T-cell (primary cell): ENCODE measurements around the gene TNPO2. TPM values are rescaled to one million over a fixed set of nuclear protein-coding genes. Genes with fewer than 3 reads are reported as not detected.

Source experiments
- ATAC-seq, 4 experiments: fragments of 200-7000 bp in 3 of 4; fragments of 150-1000 bp in 1 of 4; cut with Tn5 transposase; replicated peaks in 1 of 4; 1 replicate in 3 of 4; 2 replicates in 1 of 4; pipeline ENCODE4 v1.10.0; 2021; ENCODE audit warnings: moderate library complexity in 3 of 4, mild to moderate bottlenecking in 2 of 4, moderate number of reproducible peaks in 1 of 4
- CTCF ChIA-PET, 2 donors: fragments of 300-600 bp; sonication (Branson Sonifier 250); formaldehyde crosslinking; loops; one replicate each; lab custom pipeline; 2022; ENCODE audit warnings: antibody characterized with exemption in 2 of 2; lab: Charles Lee
- POLR2A ChIA-PET, 2 donors: fragments of 300-600 bp; sonication (Branson Sonifier 250); formaldehyde crosslinking; loops; one replicate each; lab custom pipeline; 2022; ENCODE audit warnings: antibody characterized with exemption in 2 of 2; lab: Charles Lee
- DNase-seq, 35 experiments: peaks; one replicate each; pipeline versions ENCODE4 v3.0.0 to v3.0.0-alpha.2; 2013 to 2023
- H3K27ac ChIP-seq: one replicate; pipeline ENCODE4 v1.5.1; 2013; ENCODE audit warnings: low read length
- H3K27me3 ChIP-seq, 2 experiments: replicated peaks in 1 of 2; 1 replicate in 1 of 2; 2 replicates in 1 of 2; pipeline versions ENCODE4 v1.6.1 to v1.7.0; 2013; ENCODE audit warnings: low read length in 1 of 2, mixed read lengths in 1 of 2; ENCODE audit not compliant: control insufficient read depth in 2 of 2, insufficient read depth in 2 of 2; ENCODE audit errors: extremely low read depth in 1 of 2
- H3K36me3 ChIP-seq, 2 donors: 1 replicate in 1 of 2; 2 replicates in 1 of 2; pipeline versions ENCODE4 v1.6.1 to v1.7.0; 2013; ENCODE audit warnings: low read length in 1 of 2; ENCODE audit not compliant: control insufficient read depth in 2 of 2, insufficient read depth in 1 of 2; ENCODE audit errors: extremely low read depth in 1 of 2
- H3K4me1 ChIP-seq, 2 experiments: 1 replicate in 1 of 2; 2 replicates in 1 of 2; pipeline versions ENCODE4 v1.6.1 to v1.7.0; 2013; ENCODE audit warnings: low read length in 2 of 2, mixed read lengths in 1 of 2; ENCODE audit not compliant: insufficient read depth in 2 of 2, control insufficient read depth in 1 of 2; ENCODE audit errors: extremely low read depth in 1 of 2
- H3K4me3 ChIP-seq, 2 donors: 1 replicate in 1 of 2; 2 replicates in 1 of 2; pipeline versions ENCODE4 v1.5.1 to v1.7.0; 2013; ENCODE audit warnings: mild to moderate bottlenecking in 2 of 2, low read length in 1 of 2, moderate library complexity in 1 of 2; ENCODE audit not compliant: control insufficient read depth in 1 of 2; ENCODE audit errors: extremely low read depth in 1 of 2
- H3K9me3 ChIP-seq: 2 replicates; pipeline ENCODE4 v1.7.0; 2013
- H3K27ac Mint-ChIP-seq, 2 donors: one replicate each; pipeline ENCODE4 v1.8.0; 2020 to 2021; ENCODE audit warnings: mild to moderate bottlenecking in 2 of 2, mixed read lengths in 2 of 2
- H3K27me3 Mint-ChIP-seq, 2 donors: one replicate each; pipeline ENCODE4 v1.8.0; 2021 to 2022; ENCODE audit warnings: mixed read lengths in 2 of 2
- H3K36me3 Mint-ChIP-seq: one replicate; pipeline ENCODE4 v1.8.0; 2021; ENCODE audit warnings: mixed read lengths
- H3K4me1 Mint-ChIP-seq, 3 donors: one replicate each; pipeline ENCODE4 v1.8.0; 2020 to 2022; ENCODE audit warnings: mixed read lengths in 3 of 3, mild to moderate bottlenecking in 1 of 3
- H3K4me3 Mint-ChIP-seq, 3 donors: one replicate each; pipeline ENCODE4 v1.8.0; 2020 to 2022; ENCODE audit warnings: mild to moderate bottlenecking in 3 of 3, mixed read lengths in 3 of 3, moderate library complexity in 3 of 3
- H3K9me3 Mint-ChIP-seq, 3 donors: one replicate each; pipeline ENCODE4 v1.8.0; 2020 to 2022; ENCODE audit warnings: mixed read lengths in 3 of 3
- WGBS: methylation state at CpG from one replicate; pipeline ENCODE4 v1.1.5; 2013; ENCODE audit warnings: missing lambda C conversion rate; ENCODE audit not compliant: insufficient coverage; 5-methylcytosine and 5-hydroxymethylcytosine counted together
- total RNA-seq, 35 experiments: library from RNA in 6 of 35; stranded (reverse) in 6 of 35; fragments of 120-200 nt in 1 of 35; gene quantifications; one replicate each; pipeline versions ENCODE4 v1.2.1 to v1.2.4 and lab custom pipeline; 2013 to 2026

TNPO2 gene
- total RNA-seq (10 to 100 TPM; 53.7 to 78.8 (median 62.6) TPM), total RNA-seq (lab: John Stamatoyannopoulos, UW) (49.7 to 261 (median 87.4) reads per million in 29 experiments)
- 21.5 TPM for total RNA-seq (2013)

- H3K27me3 Mint-ChIP-seq: no peaks in the 10 kb centered on the region
- peak; percentile 33 to 47 (median 36) for ATAC-seq
- no peaks in the 10 kb centered on the region for H3K36me3 Mint-ChIP-seq
These were observed at the start of gene TNPO2 for GRCh38 chr19:12723641-12724426. Gene TNPO2 (minus strand): TSS chr19:12723932. CDS start chr19:12720977, 2,955 bp downstream.

DNA sequence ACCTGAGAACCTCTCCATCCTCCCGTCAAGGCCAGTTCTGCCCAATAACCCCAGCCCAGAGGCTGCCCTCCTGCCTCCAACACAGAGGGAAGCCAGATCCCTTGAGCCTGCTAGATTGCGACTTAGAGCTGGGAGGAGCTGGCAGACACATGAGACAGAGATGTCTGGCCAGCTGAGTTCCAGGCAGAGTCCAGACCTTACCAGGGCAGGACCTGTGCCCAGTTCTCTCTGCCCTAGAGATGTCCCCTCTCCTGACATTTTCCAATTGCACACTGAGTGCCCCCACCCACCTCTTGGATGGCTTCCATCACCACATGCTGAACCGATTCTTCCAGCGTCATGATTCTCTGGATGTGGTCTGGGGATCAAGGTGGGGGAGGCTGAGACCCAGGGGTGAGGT lies 48.6 kb upstream of the TNPO2 start:
- H3K4me1 Mint-ChIP-seq: peaks cover 7 to 15% (median 14%) of the 10 kb centered on the region in 3 donors
- H3K9me3 Mint-ChIP-seq: no peaks in the 10 kb centered on the region
- H3K9me3 ChIP-seq: no peaks in the 10 kb centered on the region
- no peaks in the 10 kb centered on the region for H3K36me3 ChIP-seq
- ATAC-seq (no peak), DNase-seq (no peak)
- no peak overlapping the region for H3K4me3 ChIP-seq
- no peak overlapping the region for H3K27ac ChIP-seq
- H3K4me3 Mint-ChIP-seq: no peak overlapping the region
- H3K27me3 Mint-ChIP-seq: no peaks in the 10 kb centered on the region
- CTCF ChIA-PET: no interaction called here
- peaks cover 2 to 35% of the 10 kb centered on the region in 2 experiments for H3K4me1 ChIP-seq
- WGBS: 100% methylated on average over 1 of the region's 4 CpGs
- no peak overlapping the region for H3K27ac Mint-ChIP-seq
- no peaks in the 10 kb centered on the region for H3K27me3 ChIP-seq
- POLR2A ChIA-PET: no interaction called here
- H3K36me3 Mint-ChIP-seq: peaks cover 4% of the 10 kb centered on the region

More at GRCh38 chr19:12723641-12724426, at the start of gene TNPO2:
- peak within 1 kb of the TSS; percentile 87 to 95 (median 93) for H3K4me3 Mint-ChIP-seq
- POLR2A ChIA-PET: interaction anchor here (0.5 to 0.6 kb wide), 2 partner anchors 11 to 158 kb away, joined by 3 read pairs; partner anchors contain the start of gene DNASE2 (in 1 of the 2)
- H3K9me3 Mint-ChIP-seq: no peaks in the 10 kb centered on the region
- peaks cover 0 to 16% of the 10 kb centered on the region in 2 donors for H3K36me3 ChIP-seq
- H3K4me1 Mint-ChIP-seq: peaks cover 29 to 42% (median 38%) of the 10 kb centered on the region in 3 donors
- H3K4me1 ChIP-seq: peaks cover 12 to 38% of the 10 kb centered on the region in 2 experiments
- peak within 1 kb of the TSS; percentile 39 for H3K27ac ChIP-seq
- no peaks in the 10 kb centered on the region for H3K27me3 ChIP-seq
- H3K4me3 ChIP-seq: peak within 1 kb of the TSS; percentile 53 to 88
- peak within 1 kb of the TSS; percentile 90 to 91 for H3K27ac Mint-ChIP-seq
- H3K9me3 ChIP-seq: no peaks in the 10 kb centered on the region
- peak; percentile 30 to 73 (median 52) for DNase-seq
- 7% methylated on average over 17 of the region's 28 CpGs for WGBS
- CTCF ChIA-PET: interaction anchor here in 1 of 2 donors (0.6 to 1.2 kb wide), 4 partner anchors 12 to 72 kb away, joined by 3 read pairs; no protein-coding TSS in a partner anchor

DNA sequence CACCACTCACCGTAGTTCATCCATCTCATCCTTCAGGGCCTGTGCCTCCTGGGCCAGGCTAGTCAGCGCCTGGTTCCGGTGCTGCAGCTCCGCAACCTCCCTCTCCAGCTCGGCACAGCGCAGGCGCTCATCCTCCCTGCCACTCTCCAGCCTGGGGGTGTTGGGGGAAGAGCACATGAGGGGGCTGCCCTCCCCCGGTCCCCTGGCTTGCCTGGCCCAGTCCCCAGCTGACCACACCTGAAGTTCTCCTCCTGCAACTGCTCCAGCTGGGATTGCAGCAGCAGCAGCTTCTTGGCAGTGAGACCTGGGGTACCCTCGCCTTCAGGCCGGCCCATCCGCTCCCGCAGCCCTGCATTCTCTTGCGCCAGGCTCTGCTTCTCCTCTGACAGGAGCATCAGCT lies 47.2 kb upstream of the TNPO2 start:
- Mint-ChIP-seq H3K27ac (no peak overlapping the region), H3K27me3 (no peaks in the 10 kb centered on the region), H3K4me3 (no peak overlapping the region), H3K36me3 (peaks cover 4% of the 10 kb centered on the region), H3K9me3 (no peaks in the 10 kb centered on the region), H3K4me1 (peaks cover 5 to 12% (median 12%) of the 10 kb centered on the region in 3 donors)
- 100% methylated on average over 1 of the region's 13 CpGs for WGBS
- H3K27me3 ChIP-seq: peaks cover 0 to 4% of the 10 kb centered on the region in 2 experiments
- ATAC-seq (no peak), DNase-seq (no peak)
- no peaks in the 10 kb centered on the region for H3K36me3 ChIP-seq
- H3K4me3 ChIP-seq: no peak overlapping the region
- H3K4me1 ChIP-seq: peaks cover 0 to 27% of the 10 kb centered on the region in 2 experiments
- H3K27ac ChIP-seq: no peak overlapping the region
- no peaks in the 10 kb centered on the region for H3K9me3 ChIP-seq
- ChIA-PET POLR2A (interaction anchor here in 1 of 2 donors (1.3 kb wide), 1 partner anchor 21 kb away, joined by 7 read pairs; the partner anchor contains the start of gene JUNB), CTCF (no interaction called here)

DNA sequence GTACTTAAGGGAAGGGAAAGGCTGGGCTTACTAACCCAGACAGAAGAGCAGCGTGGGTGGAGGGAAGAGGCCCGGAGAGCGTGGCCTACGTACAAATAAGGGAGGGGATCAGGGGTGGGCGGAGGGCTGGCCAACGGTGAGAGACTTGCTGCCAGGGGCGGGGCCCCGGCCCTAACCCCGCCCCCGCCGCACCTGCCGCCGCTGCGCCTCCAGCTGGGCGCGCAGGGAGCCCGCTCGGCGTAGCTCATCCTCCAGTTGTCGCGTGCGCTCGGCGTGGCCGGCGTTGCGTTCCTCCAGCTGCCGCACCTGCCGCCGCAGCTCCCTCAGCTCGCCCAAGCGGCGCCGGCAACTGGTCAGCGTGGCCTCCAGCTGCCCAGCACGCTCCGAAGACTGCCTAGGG lies 46.0 kb upstream of the TNPO2 start:
- Mint-ChIP-seq H3K27ac (no peak overlapping the region), H3K36me3 (peaks cover 11% of the 10 kb centered on the region), H3K4me3 (peak overlapping the region in 1 of 3 donors; percentile 56), H3K27me3 (no peaks in the 10 kb centered on the region), H3K9me3 (no peaks in the 10 kb centered on the region), H3K4me1 (peaks cover 5 to 11% (median 8%) of the 10 kb centered on the region in 3 donors)
- Histone ChIP-seq H3K27me3 (peaks cover 0 to 8% of the 10 kb centered on the region in 2 experiments), H3K4me3 (no peak overlapping the region), H3K4me1 (peaks cover 0 to 24% of the 10 kb centered on the region in 2 experiments), H3K9me3 (no peaks in the 10 kb centered on the region), H3K27ac (no peak overlapping the region), H3K36me3 (no peaks in the 10 kb centered on the region)
- POLR2A ChIA-PET: interaction anchor here (0.6 to 1.3 kb wide), 2 partner anchors 22 kb away, joined by 3 to 7 read pairs; partner anchors contain the start of gene JUNB (in 1 of the 2)
- DNase-seq (peak in 22 of 35 experiments; percentile 31 to 72 (median 46)), ATAC-seq (peak; percentile 82 to 85 (median 82))
- CTCF ChIA-PET: interaction anchor here in 1 of 2 donors (0.6 to 1.0 kb wide), 2 partner anchors 66 to 78 kb away, joined by 3 to 5 read pairs; no protein-coding TSS in a partner anchor
- WGBS: 45% methylated on average over 34 of the region's 37 CpGs

- WGBS: 97% methylated on average over 12 of the region's 15 CpGs
These were observed 43.9 kb upstream of the TNPO2 start for GRCh38 chr19:12767666-12768065.

GRCh38 chr19:12767150-12767549 lies 43.4 kb upstream of the TNPO2 start:
- Histone ChIP-seq H3K4me1 (peaks cover 0 to 21% of the 10 kb centered on the region in 2 experiments), H3K36me3 (peaks cover 0 to 7% of the 10 kb centered on the region in 2 donors), H3K9me3 (no peaks in the 10 kb centered on the region), H3K27me3 (peaks cover 0 to 8% of the 10 kb centered on the region in 2 experiments), H3K4me3 (no peak overlapping the region), H3K27ac (no peak overlapping the region)
- DNase-seq: no peak
- Mint-ChIP-seq H3K27me3 (no peaks in the 10 kb centered on the region), H3K36me3 (peaks cover 12% of the 10 kb centered on the region), H3K4me1 (peaks cover 3 to 6% (median 5%) of the 10 kb centered on the region in 3 donors), H3K4me3 (no peak overlapping the region), H3K27ac (no peak overlapping the region), H3K9me3 (no peaks in the 10 kb centered on the region)
- WGBS: 95% methylated on average over 11 of the region's 11 CpGs
- CTCF ChIA-PET: interaction anchor here (0.6 to 4.7 kb wide), 3 partner anchors 29 to 67 kb away, joined by 3 to 33 read pairs (median 3); partner anchors contain the start of gene RTBDN (in 1 of the 2)
- no peak for ATAC-seq
- POLR2A ChIA-PET: interaction anchor here in 1 of 2 donors (0.6 kb wide), 2 partner anchors 439 to 1324 kb away, joined by 3 to 4 read pairs; no protein-coding TSS in a partner anchor

More at GRCh38 chr19:12767666-12768065, 43.9 kb upstream of the TNPO2 start:
- Histone ChIP-seq H3K4me1 (peaks cover 0 to 21% of the 10 kb centered on the region in 2 experiments), H3K4me3 (no peak overlapping the region), H3K27ac (no peak overlapping the region), H3K36me3 (peaks cover 0 to 7% of the 10 kb centered on the region in 2 donors), H3K9me3 (no peaks in the 10 kb centered on the region), H3K27me3 (peaks cover 0 to 8% of the 10 kb centered on the region in 2 experiments)
- ATAC-seq (no peak), DNase-seq (no peak)
- Mint-ChIP-seq H3K4me3 (no peak overlapping the region), H3K4me1 (peaks cover 3 to 6% (median 5%) of the 10 kb centered on the region in 3 donors), H3K27me3 (no peaks in the 10 kb centered on the region), H3K9me3 (no peaks in the 10 kb centered on the region), H3K27ac (no peak overlapping the region), H3K36me3 (peaks cover 12% of the 10 kb centered on the region)
- ChIA-PET CTCF (interaction anchor here (0.6 to 4.7 kb wide), 3 partner anchors 28 to 67 kb away, joined by 3 to 33 read pairs (median 3); partner anchors contain the start of gene RTBDN (in 1 of the 2)), POLR2A (no interaction called here)
